Measurements from ENCODE around the gene HSPA12A. TPM values are rescaled to one million over a fixed set of nuclear protein-coding genes. Genes with fewer than 3 reads are reported as not detected.

The HSPA12A gene
- total RNA-seq, 1 donor, result 10.9 TPM

- no peak overlapping the region for H3K4me2 ChIP-seq (ENCODE audit: insufficient read depth, low read length)
- TF ChIP-seq CTCF (IDR thresholded peaks at IDR 0.05; ENCODE audit: extremely low read depth, low read depth, low read length), result no peak
- no peak overlapping the region for H2AFZ ChIP-seq (ENCODE audit: low read length)
Observed at GRCh38 chr10:116772909-116773705, 30.7 kb upstream of the HSPA12A start.

GRCh38 chr10:116771959-116772585 is 29.7 kb upstream of the HSPA12A start:
- H3K4me2 ChIP-seq (ENCODE audit: insufficient read depth, low read length), result peak overlapping the region; percentile 63

More at GRCh38 chr10:116772909-116773705, 30.7 kb upstream of the HSPA12A start:
- H3K9me3 ChIP-seq (ENCODE audit: low read depth, low read length), result no peaks in the 10 kb centered on the region
- no peak overlapping the region for H3K4me3 ChIP-seq (ENCODE audit: insufficient read depth, low read length)
- H3K27ac ChIP-seq (ENCODE audit: low read depth, low read length), result no peak overlapping the region
- no peak for DNase-seq (ENCODE audit: insufficient read length, low spot score, missing footprints)
- no peaks in the 10 kb centered on the region for H4K20me1 ChIP-seq (ENCODE audit: insufficient read depth, low read length)
- no peaks in the 10 kb centered on the region for H3K27me3 ChIP-seq (ENCODE audit: insufficient read depth, low read length)
- peaks cover 32% of the 10 kb centered on the region for H3K4me1 ChIP-seq (ENCODE audit: insufficient read depth, low read length)
- no peaks in the 10 kb centered on the region for H3K79me2 ChIP-seq (ENCODE audit: insufficient read depth, low read length)
- no peaks in the 10 kb centered on the region for H3K36me3 ChIP-seq (ENCODE audit: insufficient read depth, low read length)

GRCh38 chr10:116771101-116771958 is 29.0 kb upstream of the HSPA12A start:
- no peaks in the 10 kb centered on the region for H3K36me3 ChIP-seq (ENCODE audit: insufficient read depth, low read length)
- H3K27me3 ChIP-seq (ENCODE audit: insufficient read depth, low read length), result no peaks in the 10 kb centered on the region
- no peaks in the 10 kb centered on the region for H3K79me2 ChIP-seq (ENCODE audit: insufficient read depth, low read length)
- no peak overlapping the region for H3K4me3 ChIP-seq (ENCODE audit: insufficient read depth, low read length)
- peak; percentile 97 for DNase-seq (ENCODE audit: insufficient read length, low spot score, missing footprints)
- peak overlapping the region; percentile 63 for H3K4me2 ChIP-seq (ENCODE audit: insufficient read depth, low read length)
- peaks cover 37% of the 10 kb centered on the region for H3K4me1 ChIP-seq (ENCODE audit: insufficient read depth, low read length)
- no peaks in the 10 kb centered on the region for H4K20me1 ChIP-seq (ENCODE audit: insufficient read depth, low read length)
- no peak for TF ChIP-seq CTCF (IDR thresholded peaks at IDR 0.05; ENCODE audit: extremely low read depth, low read depth, low read length)
- peak overlapping the region; percentile 58 for H2AFZ ChIP-seq (ENCODE audit: low read length)
- no peaks in the 10 kb centered on the region for H3K9me3 ChIP-seq (ENCODE audit: low read depth, low read length)
- H3K27ac ChIP-seq (ENCODE audit: low read depth, low read length), result peak overlapping the region; percentile 65

More at GRCh38 chr10:116771959-116772585, 29.7 kb upstream of the HSPA12A start:
- Histone ChIP-seq H3K27me3 (ENCODE audit: insufficient read depth, low read length) (no peaks in the 10 kb centered on the region), H2AFZ (ENCODE audit: low read length) (no peak overlapping the region), H3K9me3 (ENCODE audit: low read depth, low read length) (no peaks in the 10 kb centered on the region), H3K36me3 (ENCODE audit: insufficient read depth, low read length) (no peaks in the 10 kb centered on the region), H3K4me3 (ENCODE audit: insufficient read depth, low read length) (no peak overlapping the region), H3K79me2 (ENCODE audit: insufficient read depth, low read length) (no peaks in the 10 kb centered on the region), H3K27ac (ENCODE audit: low read depth, low read length) (no peak overlapping the region), H3K4me1 (ENCODE audit: insufficient read depth, low read length) (peaks cover 36% of the 10 kb centered on the region), H4K20me1 (ENCODE audit: insufficient read depth, low read length) (no peaks in the 10 kb centered on the region)
- no peak for TF ChIP-seq CTCF (IDR thresholded peaks at IDR 0.05; ENCODE audit: extremely low read depth, low read depth, low read length)
- no peak for DNase-seq (ENCODE audit: insufficient read length, low spot score, missing footprints)

Data from osteoblast (primary cell).